GM12878 (cell line): Measurements from ENCODE around the gene CSRP2.

Experiments
- CTCF ChIP-seq, 3 experiments: IDR thresholded peaks in 2 of 3; conservative IDR thresholded peaks in 1 of 3; 2 replicates each; pipeline ENCODE4 v1.5.1; 2011; ENCODE audit warnings: low read depth in 3 of 3, low read length in 3 of 3, mild to moderate bottlenecking in 3 of 3, control low read depth in 2 of 3, moderate library complexity in 2 of 3, inconsistent platforms in 1 of 3, mixed read lengths in 1 of 3; ENCODE audit not compliant: control insufficient read depth in 2 of 3, insufficient read depth in 1 of 3; ENCODE audit errors: extremely low read depth in 1 of 3
- ESRRA ChIP-seq: IDR thresholded peaks from 2 replicates; pipeline ENCODE4 v1.6.1; 2012; ENCODE audit warnings: mild to moderate bottlenecking, low read length, improper control_type of control experiment
- MAX ChIP-seq: IDR thresholded peaks from 2 replicates; pipeline ENCODE4 v1.6.1; 2012; ENCODE audit warnings: low read depth, low read length, improper control_type of control experiment
- POLR2A ChIP-seq: IDR thresholded peaks from 2 replicates; pipeline ENCODE4 v1.6.1; 2011; ENCODE audit warnings: low read depth, mild to moderate bottlenecking, low read length
- POLR2AphosphoS2 ChIP-seq: IDR thresholded peaks from 2 replicates; pipeline ENCODE4 v1.6.1; 2011; ENCODE audit warnings: low read depth, mild to moderate bottlenecking, low read length, improper control_type of control experiment, moderate library complexity

- TF ChIP-seq CTCF (IDR thresholded peaks at IDR 0.05 in 2 of 3, conservative IDR thresholded peaks at IDR 0.05 in 1 of 3; ENCODE audit: control insufficient read depth in 2 of 3, extremely low read depth in 1 of 3, insufficient read depth in 1 of 3, low read depth in 3 of 3, low read length in 3 of 3) (no peak), POLR2A (no peak), ESRRA (no peak), POLR2AphosphoS2 (no peak), MAX (no peak)
These were observed 1.1 kb upstream of the CSRP2 start for GRCh38 chr12:76879710-76880518.
